Stomach (tissue), 4 donors: ENCODE results near the gene CHDH.

Experiments used
- CTCF ChIP-seq, 7 experiments: fragments of 450-650 bp in 4 of 7; fragments of 200-600 bp in 3 of 7; sonication (generic) in 3 of 7; IDR thresholded peaks; one replicate each; pipeline ENCODE4 v1.5.1; 2016 to 2019; ENCODE audit warnings: antibody characterized with exemption in 7 of 7, control low read depth in 2 of 7, mild to moderate bottlenecking in 1 of 7
- POLR2A ChIP-seq, 4 donors: fragments of 450-650 bp; IDR thresholded peaks; one replicate each; pipeline ENCODE4 v1.6.1; 2016; ENCODE audit warnings: antibody characterized with exemption in 4 of 4, control low read depth in 2 of 4, mild to moderate bottlenecking in 1 of 4, moderate library complexity in 1 of 4
- POLR2AphosphoS5 ChIP-seq, 3 donors: sonication (generic); formaldehyde crosslinking; IDR thresholded peaks; one replicate each; pipeline ENCODE4 v1.6.1; 2016; ENCODE audit warnings: antibody characterized with exemption in 3 of 3

- no peak for TF ChIP-seq CTCF (IDR thresholded peaks at IDR 0.05)
- no peak for TF ChIP-seq POLR2AphosphoS5 (IDR thresholded peaks at IDR 0.05)
- TF ChIP-seq POLR2A (IDR thresholded peaks at IDR 0.05): no peak
These were observed 65.4 kb downstream of the CHDH start for GRCh38 chr3:53780806-53781205.
